Natural killer cell (primary cell): Measurements from ENCODE around the gene PPP4C. TPM values are rescaled to one million over a fixed set of nuclear protein-coding genes. Genes with fewer than 3 reads are reported as not detected.

ENCODE experiments used
- ATAC-seq, 3 donors: fragments of 150-1000 bp in 2 of 3; fragments of 200-7000 bp in 1 of 3; cut with Tn5 transposase; 1 replicate in 1 of 3; 2 replicates in 2 of 3; pipeline ENCODE4 v1.10.0; 2021; ENCODE audit warnings: mild to moderate bottlenecking in 2 of 3, moderate library complexity in 2 of 3
- DNase-seq, 2 donors: peaks; one replicate each; pipeline versions ENCODE4 v3.0.0 to v3.0.0-alpha.2; 2013 to 2021; ENCODE audit warnings: mixed read lengths in 1 of 2
- H3K27ac ChIP-seq: one replicate; pipeline ENCODE4 v1.5.1; 2013; ENCODE audit warnings: mild to moderate bottlenecking, low read length
- H3K27me3 ChIP-seq: one replicate; pipeline ENCODE4 v1.6.1; 2013; ENCODE audit warnings: low read length; ENCODE audit not compliant: control insufficient read depth, insufficient read depth
- H3K36me3 ChIP-seq: one replicate; pipeline ENCODE4 v1.6.1; 2013; ENCODE audit warnings: low read length; ENCODE audit not compliant: control insufficient read depth, insufficient read depth
- H3K4me1 ChIP-seq: one replicate; pipeline ENCODE4 v1.6.1; 2013; ENCODE audit warnings: low read length; ENCODE audit not compliant: control insufficient read depth, insufficient read depth
- H3K4me3 ChIP-seq: one replicate; pipeline ENCODE4 v1.5.1; 2013; ENCODE audit warnings: low read length
- H3K9me3 ChIP-seq: one replicate; pipeline ENCODE4 v1.6.1; 2013; ENCODE audit warnings: low read length; ENCODE audit not compliant: control insufficient read depth, insufficient read depth
- H3K27ac Mint-ChIP-seq, 2 donors: one replicate each; pipeline ENCODE4 v1.8.0; 2022; ENCODE audit warnings: mild to moderate bottlenecking in 2 of 2, mixed read lengths in 2 of 2, moderate library complexity in 1 of 2
- H3K27me3 Mint-ChIP-seq, 2 donors: one replicate each; pipeline ENCODE4 v1.8.0; 2022; ENCODE audit warnings: low read depth in 2 of 2, mixed read lengths in 2 of 2
- H3K36me3 Mint-ChIP-seq: one replicate; pipeline ENCODE4 v1.8.0; 2022; ENCODE audit warnings: mixed read lengths
- H3K4me1 Mint-ChIP-seq, 2 donors: one replicate each; pipeline ENCODE4 v1.8.0; 2022; ENCODE audit warnings: mixed read lengths in 2 of 2
- H3K4me3 Mint-ChIP-seq: one replicate; pipeline ENCODE4 v1.8.0; 2022; ENCODE audit warnings: mild to moderate bottlenecking, moderate library complexity, mixed read lengths
- H3K9me3 Mint-ChIP-seq, 2 donors: one replicate each; pipeline ENCODE4 v1.8.0; 2022; ENCODE audit warnings: mixed read lengths in 2 of 2
- WGBS: methylation state at CpG from one replicate; pipeline ENCODE4 v1.1.7; 2013; ENCODE audit warnings: missing lambda C conversion rate; ENCODE audit not compliant: insufficient coverage; 5-methylcytosine and 5-hydroxymethylcytosine counted together
- intact Hi-C: fragments of 100-400 bp; cut with micrococcal nuclease; formaldehyde crosslinking; loops from one replicate; pipeline ENCODE4 v1.14.2; 2022
- total RNA-seq, 4 donors: library from RNA; stranded (reverse); fragments of 120-200 nt in 1 of 4; gene quantifications; one replicate each; pipeline versions ENCODE4 v1.2.3 to v1.2.4, GENCODE V29; 2013 to 2022
- TF ChIP-seq, protein P1 (sequence below): fragments of 200-600 bp; IDR thresholded peaks from one replicate; pipeline ENCODE4 v1.8.0; 2022; ENCODE audit warnings: antibody characterized with exemption

PPP4C gene
- total RNA-seq, 3 donors from 2014 or later (not counting 1 experiment from before 2014, with no cell fraction given) = 119 to 132 (median 130) TPM

DNA sequence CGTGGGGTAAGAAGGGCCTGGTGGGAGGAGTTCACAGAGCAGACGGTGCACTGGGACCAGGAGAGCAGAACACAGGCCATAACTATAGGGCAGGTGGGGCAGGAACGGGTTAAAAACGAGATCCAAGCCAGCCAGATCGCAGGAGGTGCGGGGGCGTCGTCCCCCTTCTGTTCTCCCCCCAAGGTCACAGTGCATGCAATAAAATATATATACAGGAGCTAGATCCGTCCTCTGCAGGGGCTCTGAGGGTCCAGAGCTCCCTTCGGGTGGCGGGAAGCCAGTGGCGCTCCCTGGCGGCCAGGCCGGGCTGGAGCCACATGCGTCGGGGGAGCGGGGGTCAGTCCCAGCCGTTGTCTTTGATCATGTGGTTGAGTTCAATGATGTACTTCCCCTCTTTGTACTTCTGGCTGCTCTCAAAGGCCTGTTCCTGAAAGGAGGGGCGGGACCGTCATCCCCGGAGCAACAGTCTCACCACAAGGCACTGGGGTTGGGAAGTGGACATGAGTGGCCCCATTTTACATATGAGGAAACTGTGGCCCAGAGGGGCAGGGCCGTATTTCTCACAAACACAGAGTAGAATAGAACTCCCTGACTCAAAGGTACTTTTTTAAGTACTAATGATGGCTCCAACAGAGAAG, 16.7 kb downstream of the PPP4C start:
- Mint-ChIP-seq H3K27ac (peak overlapping the region; percentile 91 to 93), H3K27me3 (no peaks in the 10 kb centered on the region), H3K36me3 (peaks cover 2% of the 10 kb centered on the region), H3K9me3 (peaks cover 0 to 1% of the 10 kb centered on the region in 2 donors), H3K4me3 (peak overlapping the region; percentile 88), H3K4me1 (peaks cover 28 to 47% of the 10 kb centered on the region in 2 donors)
- Histone ChIP-seq H3K27ac (peak overlapping the region; percentile 69), H3K27me3 (no peaks in the 10 kb centered on the region), H3K4me3 (peak overlapping the region; percentile 65), H3K9me3 (peaks cover 12% of the 10 kb centered on the region), H3K36me3 (peaks cover 12% of the 10 kb centered on the region), H3K4me1 (peaks cover 55% of the 10 kb centered on the region)
- TF ChIP-seq, protein P1, sequence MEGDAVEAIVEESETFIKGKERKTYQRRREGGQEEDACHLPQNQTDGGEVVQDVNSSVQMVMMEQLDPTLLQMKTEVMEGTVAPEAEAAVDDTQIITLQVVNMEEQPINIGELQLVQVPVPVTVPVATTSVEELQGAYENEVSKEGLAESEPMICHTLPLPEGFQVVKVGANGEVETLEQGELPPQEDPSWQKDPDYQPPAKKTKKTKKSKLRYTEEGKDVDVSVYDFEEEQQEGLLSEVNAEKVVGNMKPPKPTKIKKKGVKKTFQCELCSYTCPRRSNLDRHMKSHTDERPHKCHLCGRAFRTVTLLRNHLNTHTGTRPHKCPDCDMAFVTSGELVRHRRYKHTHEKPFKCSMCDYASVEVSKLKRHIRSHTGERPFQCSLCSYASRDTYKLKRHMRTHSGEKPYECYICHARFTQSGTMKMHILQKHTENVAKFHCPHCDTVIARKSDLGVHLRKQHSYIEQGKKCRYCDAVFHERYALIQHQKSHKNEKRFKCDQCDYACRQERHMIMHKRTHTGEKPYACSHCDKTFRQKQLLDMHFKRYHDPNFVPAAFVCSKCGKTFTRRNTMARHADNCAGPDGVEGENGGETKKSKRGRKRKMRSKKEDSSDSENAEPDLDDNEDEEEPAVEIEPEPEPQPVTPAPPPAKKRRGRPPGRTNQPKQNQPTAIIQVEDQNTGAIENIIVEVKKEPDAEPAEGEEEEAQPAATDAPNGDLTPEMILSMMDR = peak; percentile 24
- DNase-seq = peak; percentile 62 to 84
- ATAC-seq = peak; percentile 16 to 59 (median 25)
- intact Hi-C loops = loop anchor here (1.0 kb wide), 1 partner anchor 28 kb away; no protein-coding TSS in a partner anchor
- WGBS = 3% methylated on average over 21 of the region's 22 CpGs

DNA sequence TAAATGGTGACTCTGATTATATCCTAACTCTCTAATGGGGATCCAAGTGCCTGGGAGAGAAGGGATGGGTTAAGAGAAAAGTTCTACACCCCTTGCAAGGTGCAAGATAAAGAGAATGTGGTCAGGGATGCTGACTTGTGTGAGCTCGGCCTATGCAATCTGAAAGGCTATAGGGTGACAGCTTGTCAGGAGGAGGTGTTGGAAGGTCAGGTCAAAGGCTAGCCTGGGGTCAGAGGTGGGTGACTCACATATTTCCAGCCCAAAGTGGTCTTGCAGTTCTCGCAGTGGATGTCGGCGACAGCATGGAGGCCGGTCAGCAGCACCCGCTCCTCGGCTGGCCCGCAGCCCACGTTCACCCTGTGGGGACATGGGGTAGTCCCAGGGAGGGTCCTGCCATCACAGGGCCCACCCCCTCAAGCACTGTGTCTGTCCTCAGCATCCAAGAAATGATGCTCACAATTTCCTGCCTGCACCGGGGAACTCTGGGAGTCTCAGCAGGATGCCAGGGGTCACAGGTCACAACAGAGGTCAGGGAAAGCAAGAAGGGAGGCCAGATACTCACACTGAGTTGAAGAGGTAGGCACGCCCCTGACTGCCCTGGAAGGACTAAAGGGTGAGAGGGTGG, 18.9 kb downstream of the PPP4C start:
- intact Hi-C loops = no loop called here
- H3K36me3 Mint-ChIP-seq = peaks cover 7% of the 10 kb centered on the region

DNA sequence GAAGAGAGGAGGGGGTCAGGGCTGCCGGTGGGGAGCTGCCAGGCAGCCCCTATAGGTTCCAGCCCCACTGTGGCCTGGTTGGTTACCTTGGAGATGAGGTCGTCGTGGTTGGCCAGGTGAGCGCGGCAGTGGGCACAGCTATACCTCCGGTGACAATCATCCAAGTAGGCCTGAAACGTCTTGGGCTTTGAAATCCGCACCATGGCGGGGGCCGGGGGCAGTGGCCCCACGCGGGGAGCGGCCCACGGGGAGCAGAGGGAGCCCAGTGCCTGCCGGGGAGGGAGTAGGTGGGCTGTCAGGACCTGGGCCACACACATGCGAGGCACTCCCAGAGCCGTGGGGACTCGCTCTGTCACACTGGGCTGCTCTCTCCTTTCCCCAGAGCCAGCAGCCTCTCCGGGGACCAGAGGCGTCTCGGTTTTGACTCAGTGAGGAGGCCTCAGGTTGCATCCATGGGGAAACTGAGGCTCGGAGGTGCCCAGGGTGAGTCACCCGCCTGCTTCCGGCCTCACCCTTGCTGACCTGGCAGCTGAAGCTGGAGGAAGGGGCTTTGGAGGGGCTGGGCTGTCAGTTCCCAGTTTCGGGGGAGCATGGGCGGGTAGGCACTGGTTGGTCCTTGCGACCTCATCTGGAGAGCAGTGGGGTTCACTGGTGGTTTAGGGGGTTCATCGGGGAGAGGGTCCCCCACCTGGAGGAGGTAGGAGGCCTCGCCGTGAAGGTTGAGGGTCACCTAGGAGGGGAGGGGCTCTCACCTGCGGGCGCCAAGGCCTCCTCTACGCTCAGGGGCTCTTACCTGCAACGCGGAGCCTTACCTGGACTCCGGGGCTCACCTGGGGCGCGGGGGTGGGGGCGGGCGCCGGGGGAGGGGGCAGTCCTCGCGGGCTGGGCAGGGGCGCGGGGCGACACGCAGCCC, 19.6 kb downstream of the PPP4C start:
- intact Hi-C loops = loop anchor here (2.0 kb wide), 1 partner anchor 27 kb away; the partner anchor contains the start of gene MAPK3
- TF ChIP-seq, protein P1 = no peak
- Mint-ChIP-seq H3K9me3 (peaks cover 4 to 8% of the 10 kb centered on the region in 2 donors), H3K4me3 (peak overlapping the region; percentile 91), H3K27me3 (no peaks in the 10 kb centered on the region), H3K36me3 (peaks cover 7% of the 10 kb centered on the region), H3K4me1 (peaks cover 28 to 44% of the 10 kb centered on the region in 2 donors), H3K27ac (peak overlapping the region; percentile 91 to 94)
- Histone ChIP-seq H3K27ac (peak overlapping the region; percentile 77), H3K4me3 (peak overlapping the region; percentile 69), H3K36me3 (peaks cover 12% of the 10 kb centered on the region), H3K4me1 (peaks cover 55% of the 10 kb centered on the region), H3K9me3 (peaks cover 23% of the 10 kb centered on the region), H3K27me3 (no peaks in the 10 kb centered on the region)
- DNase-seq (peak; percentile 34 to 49), ATAC-seq (no peak)
- WGBS = 5% methylated on average over 41 of the region's 47 CpGs

More for the DNA sequence above, 18.9 kb downstream of the PPP4C start:
- H3K4me3 Mint-ChIP-seq = peak overlapping the region; percentile 91
- peaks cover 4 to 8% of the 10 kb centered on the region in 2 donors for H3K9me3 Mint-ChIP-seq
- peak overlapping the region; percentile 91 to 94 for H3K27ac Mint-ChIP-seq
- Histone ChIP-seq H3K9me3 (peaks cover 23% of the 10 kb centered on the region), H3K27ac (peak overlapping the region; percentile 77), H3K27me3 (no peaks in the 10 kb centered on the region), H3K36me3 (peaks cover 12% of the 10 kb centered on the region), H3K4me1 (peaks cover 55% of the 10 kb centered on the region), H3K4me3 (peak overlapping the region; percentile 69)
- DNase-seq (no peak), ATAC-seq (no peak)
- WGBS = 84% methylated on average over 11 of the region's 11 CpGs
- no peaks in the 10 kb centered on the region for H3K27me3 Mint-ChIP-seq
- TF ChIP-seq, protein P1 = no peak
- peaks cover 28 to 47% of the 10 kb centered on the region in 2 donors for H3K4me1 Mint-ChIP-seq
